ENCODE results near the gene KIF12.
"Not testable (repeated sequence)": the region's sequence is repeated elsewhere in the genome, so short reads cannot be mapped to it uniquely, and the experiment has no call there.

The KIF12 gene

GRCh38 chr9:114098936-114099668 lies at the start of gene KIF12:
KIF12 (minus strand) TSS chr9:114099292; CDS start chr9:114099276, 16 bp downstream.
- no peak for DNase-seq (ENCODE audit: low read depth)

- no peak for DNase-seq (ENCODE audit: low read depth)
These were observed 47.6 kb upstream of the KIF12 start for GRCh38 chr9:114146735-114147134.

GRCh38 chr9:114143234-114143633 lies 44.1 kb upstream of the KIF12 start:
- no peak for DNase-seq (ENCODE audit: low read depth)

GRCh38 chr9:114141553-114142402 lies 42.7 kb upstream of the KIF12 start:
- DNase-seq (ENCODE audit: low read depth): no peak

- DNase-seq (ENCODE audit: low read depth): no peak
These were observed 41.8 kb upstream of the KIF12 start for GRCh38 chr9:114140850-114141249.

GRCh38 chr9:114140401-114140800 lies 41.3 kb upstream of the KIF12 start:
- DNase-seq (ENCODE audit: low read depth): no peak

- no peak for DNase-seq (ENCODE audit: low read depth)
These were observed 40.0 kb upstream of the KIF12 start for GRCh38 chr9:114139071-114139470.

GRCh38 chr9:114138552-114138971 lies 39.5 kb upstream of the KIF12 start:
- peak; percentile 31 for DNase-seq (ENCODE audit: low read depth)

GRCh38 chr9:114137831-114138230 lies 38.7 kb upstream of the KIF12 start:
- no peak for DNase-seq (ENCODE audit: low read depth)

GRCh38 chr9:114134827-114135396 lies 35.8 kb upstream of the KIF12 start:
- DNase-seq (ENCODE audit: low read depth): no peak

- DNase-seq (ENCODE audit: low read depth): no peak
These were observed 33.4 kb upstream of the KIF12 start for GRCh38 chr9:114132550-114132918.

- DNase-seq (ENCODE audit: low read depth): no peak
These were observed 32.9 kb upstream of the KIF12 start for GRCh38 chr9:114131808-114132549.

- no peak for DNase-seq (ENCODE audit: low read depth)
These were observed 31.7 kb upstream of the KIF12 start for GRCh38 chr9:114130624-114131277.

GRCh38 chr9:114130141-114130540 lies 31.0 kb upstream of the KIF12 start:
- no peak for DNase-seq (ENCODE audit: low read depth)

- not testable (repeated sequence) for DNase-seq (ENCODE audit: low read depth)
These were observed 29.7 kb upstream of the KIF12 start for GRCh38 chr9:114128759-114129158.

GRCh38 chr9:114126247-114127060 lies 27.4 kb upstream of the KIF12 start:
- no peak for DNase-seq (ENCODE audit: low read depth)

GRCh38 chr9:114125476-114126013 lies 26.5 kb upstream of the KIF12 start:
- DNase-seq (ENCODE audit: low read depth): no peak

GRCh38 chr9:114124666-114125475 lies 25.8 kb upstream of the KIF12 start:
- DNase-seq (ENCODE audit: low read depth): no peak

GRCh38 chr9:114124138-114124537 lies 25.0 kb upstream of the KIF12 start:
- DNase-seq (ENCODE audit: low read depth): no peak
